ENCODE data around the gene IKBIP. TPM values are rescaled to one million over a fixed set of nuclear protein-coding genes. Genes with fewer than 3 reads are reported as not detected.

IKBIP gene
- polyA plus RNA-seq, 2 of the 4 experiments (the other 2 are of a cell fraction) = 58.7 to 67.6 TPM

DNA sequence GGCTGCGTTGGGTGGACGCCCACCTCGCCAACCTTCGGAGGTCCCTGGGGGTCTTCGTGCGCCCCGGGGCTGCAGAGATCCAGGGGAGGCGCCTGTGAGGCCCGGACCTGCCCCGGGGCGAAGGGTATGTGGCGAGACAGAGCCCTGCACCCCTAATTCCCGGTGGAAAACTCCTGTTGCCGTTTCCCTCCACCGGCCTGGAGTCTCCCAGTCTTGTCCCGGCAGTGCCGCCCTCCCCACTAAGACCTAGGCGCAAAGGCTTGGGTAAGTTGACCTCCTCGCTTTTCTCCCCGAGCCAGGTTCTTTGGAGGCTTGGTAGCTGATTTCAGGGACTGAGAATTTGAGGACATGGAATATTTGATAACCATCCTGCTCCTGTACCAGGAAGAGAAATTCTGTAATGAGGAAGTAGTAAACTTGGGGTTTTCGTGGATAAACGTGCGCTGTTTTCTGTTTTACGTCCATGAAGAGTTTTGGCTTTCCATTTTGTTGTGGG lies 1.0 kb upstream of the IKBIP start:
- WGBS (ENCODE audit: missing lambda C conversion rate) = under 1% methylated on average over 15 of the region's 24 CpGs
- no peak for TF ChIP-seq NPAS2 (CRISPR knock-in tag; IDR thresholded peaks at IDR 0.05; ENCODE audit: borderline replicate concordance)
- TF ChIP-seq PHF8 (IDR thresholded peaks at IDR 0.05; ENCODE audit: borderline replicate concordance, low read depth) = peak; percentile 78; the same call in 1 of the 2 replicates
- TF ChIP-seq, protein P1, sequence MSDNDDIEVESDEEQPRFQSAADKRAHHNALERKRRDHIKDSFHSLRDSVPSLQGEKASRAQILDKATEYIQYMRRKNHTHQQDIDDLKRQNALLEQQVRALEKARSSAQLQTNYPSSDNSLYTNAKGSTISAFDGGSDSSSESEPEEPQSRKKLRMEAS (IDR thresholded peaks at IDR 0.05) = no peak
- TF ChIP-seq RARB (CRISPR knock-in tag; IDR thresholded peaks at IDR 0.05) = no peak
- TF ChIP-seq, protein P2, sequence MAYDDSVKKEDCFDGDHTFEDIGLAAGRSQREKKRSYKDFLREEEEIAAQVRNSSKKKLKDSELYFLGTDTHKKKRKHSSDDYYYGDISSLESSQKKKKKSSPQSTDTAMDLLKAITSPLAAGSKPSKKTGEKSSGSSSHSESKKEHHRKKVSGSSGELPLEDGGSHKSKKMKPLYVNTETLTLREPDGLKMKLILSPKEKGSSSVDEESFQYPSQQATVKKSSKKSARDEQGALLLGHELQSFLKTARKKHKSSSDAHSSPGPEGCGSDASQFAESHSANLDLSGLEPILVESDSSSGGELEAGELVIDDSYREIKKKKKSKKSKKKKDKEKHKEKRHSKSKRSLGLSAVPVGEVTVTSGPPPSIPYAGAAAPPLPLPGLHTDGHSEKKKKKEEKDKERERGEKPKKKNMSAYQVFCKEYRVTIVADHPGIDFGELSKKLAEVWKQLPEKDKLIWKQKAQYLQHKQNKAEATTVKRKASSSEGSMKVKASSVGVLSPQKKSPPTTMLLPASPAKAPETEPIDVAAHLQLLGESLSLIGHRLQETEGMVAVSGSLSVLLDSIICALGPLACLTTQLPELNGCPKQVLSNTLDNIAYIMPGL (CRISPR knock-in tag; IDR thresholded peaks at IDR 0.05; ENCODE audit: borderline replicate concordance) = 0 out of 2 replicates have a peak, but pooled peaks have one; percentile 60
- no peak for TF ChIP-seq MAFK (IDR thresholded peaks at IDR 0.05; ENCODE audit: partially characterized antibody)
- TF ChIP-seq NFE2L2 (conservative IDR thresholded peaks at IDR 0.05; ENCODE audit: low read length) = no peak
- no peak for TF ChIP-seq SMC3 (IDR thresholded peaks at IDR 0.05)
- no peak for TF ChIP-seq MAZ (IDR thresholded peaks at IDR 0.05; ENCODE audit: borderline replicate concordance, low read depth, low read length)
- no peak for TF ChIP-seq BCL3 (IDR thresholded peaks at IDR 0.05)
- TF ChIP-seq FOSB (CRISPR knock-in tag; IDR thresholded peaks at IDR 0.05) = 0 out of 2 replicates have a peak, but pooled peaks have one; percentile 53
- Histone ChIP-seq H3K4me3 (peak overlapping the region; percentile 99), H3K4me1 (peaks cover 13% of the 10 kb centered on the region; the same call in 2 of the 3 replicates), H3K9me3 (no peaks in the 10 kb centered on the region), H3K4me2 (peak overlapping the region; percentile 79), H3K27ac (peak overlapping the region; percentile 78 to 93)
- ChIA-PET CTCF (interaction anchor here (0.9 to 1.5 kb wide), 3 partner anchors 79 to 228 kb away, joined by 3 to 6 read pairs (median 3); no protein-coding TSS in a partner anchor), POLR2A (interaction anchor here (1.3 kb wide), 1 partner anchor 52 kb away, joined by 3 read pairs; the partner anchor contains the start of gene SLC25A3)
- DNase-seq (ENCODE audit: low read depth in 1 of 2, low spot score in 1 of 2) = peak; percentile 27 to 40
- peak; percentile 28 to 38 for ATAC-seq
- no peak for FAIRE-seq

DNA sequence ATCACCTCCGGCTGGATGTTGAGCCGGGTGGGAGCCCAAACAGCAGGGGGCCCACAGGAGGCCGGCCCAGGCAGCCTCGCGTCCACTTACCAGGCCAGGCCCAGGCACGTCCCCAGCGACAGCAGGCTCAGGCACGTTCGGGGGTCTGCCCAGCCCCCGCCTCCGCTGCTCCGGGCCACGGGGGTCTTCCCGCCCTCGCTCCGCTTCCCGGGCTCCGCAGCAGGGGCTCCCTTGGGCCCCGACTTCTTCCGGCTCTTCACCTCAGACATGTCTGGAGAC lies 216 bp downstream of the IKBIP start:
- Histone ChIP-seq H3K27ac (peak overlapping the region; percentile 78 to 93), H3K4me1 (peaks cover 13% of the 10 kb centered on the region; the same call in 2 of the 3 replicates), H3K4me3 (peak overlapping the region; percentile 99), H3K9me3 (no peaks in the 10 kb centered on the region), H3K4me2 (peak overlapping the region; percentile 63)
- ATAC-seq = peak; percentile 71
- CTCF ChIA-PET = interaction anchor here (0.6 to 1.7 kb wide), 5 partner anchors 35 to 220 kb away, joined by 3 to 5 read pairs (median 4); no protein-coding TSS in a partner anchor
- DNase-seq (ENCODE audit: low read depth in 1 of 2, low spot score in 1 of 2) = peak in 1 of 2 experiments; percentile 83
- TF ChIP-seq POLR2AphosphoS2 (conservative IDR thresholded peaks at IDR 0.05; ENCODE audit: low read length) (no peak), SREBF2 (IDR thresholded peaks at IDR 0.05) (no peak), REST (IDR thresholded peaks at IDR 0.05) (no peak), HDAC2 (IDR thresholded peaks at IDR 0.05) (peak; percentile 72; the same call in 1 of the 2 replicates), HOXB5 (CRISPR knock-in tag; IDR thresholded peaks at IDR 0.05) (0 out of 2 replicates have a peak, but pooled peaks have one; percentile 17), CHD4 (IDR thresholded peaks at IDR 0.05; ENCODE audit: borderline replicate concordance) (0 out of 2 replicates have a peak, but pooled peaks have one; percentile 18), ATOH8 (CRISPR knock-in tag; IDR thresholded peaks at IDR 0.05; ENCODE audit: low read depth) (peak; percentile 12; the same call in 1 of the 2 replicates), NFE2L2 (conservative IDR thresholded peaks at IDR 0.05; ENCODE audit: low read length) (no peak), TFCP2L1 (CRISPR knock-in tag; IDR thresholded peaks at IDR 0.05) (peak; percentile 83), PHF8 (IDR thresholded peaks at IDR 0.05; ENCODE audit: borderline replicate concordance, low read depth) (peak; percentile 68; the same call in 1 of the 2 replicates), EHF (CRISPR knock-in tag; IDR thresholded peaks at IDR 0.05) (0 out of 2 replicates have a peak, but pooled peaks have one; percentile 56), JUN (IDR thresholded peaks at IDR 0.05) (peak in 1 of 2 experiments; percentile 20; a peak in 1 of 5 replicates), RCOR1 (IDR thresholded peaks at IDR 0.05; ENCODE audit: low read depth, low read length) (no peak), BCL3 (IDR thresholded peaks at IDR 0.05) (0 out of 3 replicates have a peak, but pooled peaks have one; percentile 14)
- TF ChIP-seq, protein P1 (IDR thresholded peaks at IDR 0.05) = peak; percentile 8; the same call in 1 of the 2 replicates
- TF ChIP-seq, protein P3, sequence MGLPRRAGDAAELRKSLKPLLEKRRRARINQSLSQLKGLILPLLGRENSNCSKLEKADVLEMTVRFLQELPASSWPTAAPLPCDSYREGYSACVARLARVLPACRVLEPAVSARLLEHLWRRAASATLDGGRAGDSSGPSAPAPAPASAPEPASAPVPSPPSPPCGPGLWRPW (IDR thresholded peaks at IDR 0.05) = no peak
- 0% methylated on average over 11 of the region's 20 CpGs for WGBS (ENCODE audit: missing lambda C conversion rate)
- no peak for FAIRE-seq
- POLR2A ChIA-PET = interaction anchor here (1.1 to 2.1 kb wide), 3 partner anchors 19 to 354 kb away, joined by 3 to 23 read pairs (median 3); partner anchors contain the start of gene SLC25A3
